Stomach (tissue), 9 donors: ENCODE data around the gene CS. TPM values are rescaled to one million over a fixed set of nuclear protein-coding genes. Genes with fewer than 3 reads are reported as not detected.

Experiments used
- DNase-seq, 2 donors: peaks; one replicate each; pipeline versions ENCODE4 v3.0.0 to v3.0.0-alpha.2; 2013 to 2019
- H3K27ac ChIP-seq, 5 donors: fragments of 200-600 bp in 4 of 5; sonication (generic) in 4 of 5; one replicate each; pipeline ENCODE4 v1.5.1; 2013 to 2019; ENCODE audit warnings: mild to moderate bottlenecking in 1 of 5, moderate library complexity in 1 of 5
- H3K27me3 ChIP-seq, 3 donors: fragments of 200-600 bp; sonication (generic); one replicate each; pipeline ENCODE4 v1.5.1; 2017 to 2019; ENCODE audit warnings: mixed run types in 1 of 3
- H3K36me3 ChIP-seq, 4 donors: fragments of 200-600 bp; sonication (generic); 1 replicate in 3 of 4; 2 replicates in 1 of 4; pipeline ENCODE4 v1.5.1; 2016 to 2019
- H3K4me1 ChIP-seq, 4 donors: fragments of 200-600 bp; sonication (generic); one replicate each; pipeline ENCODE4 v1.5.1; 2016 to 2019
- H3K4me3 ChIP-seq, 4 donors: fragments of 200-600 bp; sonication (generic) in 3 of 4; one replicate each; pipeline ENCODE4 v1.5.1; 2016 to 2019; ENCODE audit warnings: mild to moderate bottlenecking in 1 of 4
- H3K9me3 ChIP-seq, 4 donors: fragments of 200-600 bp; sonication (generic); one replicate each; pipeline ENCODE4 v1.5.1; 2016 to 2019
- EP300 ChIP-seq: sonication (generic); formaldehyde crosslinking; IDR thresholded peaks from one replicate; pipeline ENCODE4 v1.6.1; 2017; ENCODE audit warnings: antibody characterized with exemption
- POLR2A ChIP-seq, 4 donors: fragments of 450-650 bp; IDR thresholded peaks; one replicate each; pipeline ENCODE4 v1.6.1; 2016; ENCODE audit warnings: antibody characterized with exemption in 4 of 4, control low read depth in 2 of 4, mild to moderate bottlenecking in 1 of 4, moderate library complexity in 1 of 4
- POLR2AphosphoS5 ChIP-seq, 3 donors: sonication (generic); formaldehyde crosslinking; IDR thresholded peaks; one replicate each; pipeline ENCODE4 v1.6.1; 2016; ENCODE audit warnings: antibody characterized with exemption in 3 of 3
- WGBS, 5 donors: extraction: QIAGEN DNeasy Blood & Tissue Kit in 3 of 5; methylation state at CpG; one replicate each; pipeline versions ENCODE4 v1.1.5 to v1.1.7; 2013 to 2018; 5-methylcytosine and 5-hydroxymethylcytosine counted together
- intact Hi-C: fragments of 100-400 bp; cut with DNase I; formaldehyde crosslinking; loops from one replicate; pipeline ENCODE4 v1.15.1; 2023; ENCODE audit warnings: low total_unique reads
- polyA plus RNA-seq, 3 donors: library from polyadenylated mRNA; stranded (reverse); fragments of 200-250 nt; gene quantifications; one replicate each; pipeline ENCODE4 v1.2.3, GENCODE V29; 2013
- total RNA-seq, 5 donors: library from RNA; depleted of rRNA; stranded (reverse); fragments of >200 nt; gene quantifications; one replicate each; pipeline versions ENCODE4 v1.1.0 to v1.2.3, GENCODE V29; 2014 to 2016
- TF ChIP-seq, protein P1 (sequence below), 7 experiments: fragments of 450-650 bp in 4 of 7; fragments of 200-600 bp in 3 of 7; sonication (generic) in 3 of 7; IDR thresholded peaks; one replicate each; pipeline ENCODE4 v1.5.1; 2016 to 2019; ENCODE audit warnings: antibody characterized with exemption in 7 of 7, control low read depth in 2 of 7, mild to moderate bottlenecking in 1 of 7
- donor health status: healthy with polysubstance abuse.
- donor health status: Bipolar disorder and iron deficiency.
- donor health status: healthy.

Gene CS
- total and polyA plus RNA-seq, 8 donors = 51.9 to 174 (median 114) TPM

- intact Hi-C loops = no loop called here
- H3K27ac ChIP-seq = no peak overlapping the region
- no peaks in the 10 kb centered on the region for H3K36me3 ChIP-seq
- 86 to 90% (median 89%) methylated on average over 5 of the region's 5 CpGs for WGBS, 5 donors
- no peak overlapping the region for H3K4me3 ChIP-seq
- peaks cover 13 to 30% (median 26%) of the 10 kb centered on the region in 4 donors for H3K4me1 ChIP-seq
- no peak for DNase-seq
- no peak for TF ChIP-seq POLR2AphosphoS5 (IDR thresholded peaks at IDR 0.05)
- no peak for TF ChIP-seq POLR2A (IDR thresholded peaks at IDR 0.05)
- no peak for TF ChIP-seq EP300
- TF ChIP-seq, protein P1, sequence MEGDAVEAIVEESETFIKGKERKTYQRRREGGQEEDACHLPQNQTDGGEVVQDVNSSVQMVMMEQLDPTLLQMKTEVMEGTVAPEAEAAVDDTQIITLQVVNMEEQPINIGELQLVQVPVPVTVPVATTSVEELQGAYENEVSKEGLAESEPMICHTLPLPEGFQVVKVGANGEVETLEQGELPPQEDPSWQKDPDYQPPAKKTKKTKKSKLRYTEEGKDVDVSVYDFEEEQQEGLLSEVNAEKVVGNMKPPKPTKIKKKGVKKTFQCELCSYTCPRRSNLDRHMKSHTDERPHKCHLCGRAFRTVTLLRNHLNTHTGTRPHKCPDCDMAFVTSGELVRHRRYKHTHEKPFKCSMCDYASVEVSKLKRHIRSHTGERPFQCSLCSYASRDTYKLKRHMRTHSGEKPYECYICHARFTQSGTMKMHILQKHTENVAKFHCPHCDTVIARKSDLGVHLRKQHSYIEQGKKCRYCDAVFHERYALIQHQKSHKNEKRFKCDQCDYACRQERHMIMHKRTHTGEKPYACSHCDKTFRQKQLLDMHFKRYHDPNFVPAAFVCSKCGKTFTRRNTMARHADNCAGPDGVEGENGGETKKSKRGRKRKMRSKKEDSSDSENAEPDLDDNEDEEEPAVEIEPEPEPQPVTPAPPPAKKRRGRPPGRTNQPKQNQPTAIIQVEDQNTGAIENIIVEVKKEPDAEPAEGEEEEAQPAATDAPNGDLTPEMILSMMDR (IDR thresholded peaks at IDR 0.05) = no peak
- H3K27me3 ChIP-seq = no peaks in the 10 kb centered on the region
- H3K9me3 ChIP-seq = no peaks in the 10 kb centered on the region
Measured at GRCh38 chr12:56261503-56262232, 38.5 kb downstream of the CS start.

GRCh38 chr12:56260921-56261320 lies 39.2 kb downstream of the CS start:
- Histone ChIP-seq H3K9me3 (no peaks in the 10 kb centered on the region), H3K36me3 (peaks cover 1 to 5% (median 3%) of the 10 kb centered on the region in 4 donors), H3K27ac (no peak overlapping the region), H3K4me1 (peaks cover 16 to 31% (median 27%) of the 10 kb centered on the region in 4 donors), H3K4me3 (no peak overlapping the region), H3K27me3 (no peaks in the 10 kb centered on the region)
- TF ChIP-seq POLR2AphosphoS5 (IDR thresholded peaks at IDR 0.05) (no peak), POLR2A (IDR thresholded peaks at IDR 0.05) (no peak), EP300 (no peak)
- TF ChIP-seq, protein P1 (IDR thresholded peaks at IDR 0.05) = no peak
- no peak for DNase-seq
- WGBS, 5 donors = 81 to 97% (median 89%) methylated on average over 3 of the region's 3 CpGs
- intact Hi-C loops = no loop called here

DNA sequence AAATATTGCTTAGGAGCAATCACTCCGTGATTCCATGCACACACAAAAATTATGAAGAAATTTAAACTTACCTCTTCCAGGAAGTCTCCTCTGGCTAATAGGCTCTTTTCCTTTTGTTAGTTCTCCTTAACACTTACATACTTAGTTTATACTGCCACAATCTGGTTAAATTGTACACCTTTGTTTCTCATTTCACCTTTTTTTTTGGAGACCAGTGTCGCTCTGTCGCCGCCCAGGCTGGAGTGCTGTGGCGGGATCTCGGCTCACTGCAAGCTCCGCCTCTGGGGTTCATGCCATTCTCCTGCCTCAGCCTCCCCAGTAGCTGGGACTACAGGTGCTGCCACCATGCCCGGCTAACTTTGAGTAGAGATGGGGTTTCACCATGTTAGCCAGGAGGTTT lies 39.8 kb downstream of the CS start:
- no peaks in the 10 kb centered on the region for H3K27me3 ChIP-seq
- WGBS, 5 donors = 86 to 95% (median 91%) methylated on average over 8 of the region's 8 CpGs
- TF ChIP-seq POLR2AphosphoS5 (IDR thresholded peaks at IDR 0.05) = no peak
- TF ChIP-seq EP300 = no peak
- TF ChIP-seq, protein P1 (IDR thresholded peaks at IDR 0.05) = no peak
- no peak for TF ChIP-seq POLR2A (IDR thresholded peaks at IDR 0.05)
- DNase-seq = no peak
- no peak overlapping the region for H3K27ac ChIP-seq
- peaks cover 7 to 11% (median 9%) of the 10 kb centered on the region in 4 donors for H3K36me3 ChIP-seq
- H3K4me1 ChIP-seq = peaks cover 16 to 31% (median 28%) of the 10 kb centered on the region in 4 donors
- H3K9me3 ChIP-seq = no peaks in the 10 kb centered on the region
- intact Hi-C loops = no loop called here
- no peak overlapping the region for H3K4me3 ChIP-seq

GRCh38 chr12:56258820-56259183 lies 41.3 kb downstream of the CS start:
- peaks cover 21 to 26% (median 24%) of the 10 kb centered on the region in 4 donors for H3K36me3 ChIP-seq
- DNase-seq = no peak
- H3K9me3 ChIP-seq = no peaks in the 10 kb centered on the region
- TF ChIP-seq, protein P1 (IDR thresholded peaks at IDR 0.05) = peak in 1 of 7 experiments; percentile 4
- no peak for TF ChIP-seq POLR2AphosphoS5 (IDR thresholded peaks at IDR 0.05)
- no peak for TF ChIP-seq POLR2A (IDR thresholded peaks at IDR 0.05)
- TF ChIP-seq EP300 = no peak
- 9 to 16% (median 13%) methylated on average over 9 of the region's 9 CpGs for WGBS, 5 donors
- peak overlapping the region; percentile 79 to 98 (median 95) for H3K4me3 ChIP-seq
- intact Hi-C loops = no loop called here
- peaks cover 16 to 31% (median 28%) of the 10 kb centered on the region in 4 donors for H3K4me1 ChIP-seq
- H3K27ac ChIP-seq = peak overlapping the region; percentile 83 to 91 (median 88)
- no peaks in the 10 kb centered on the region for H3K27me3 ChIP-seq
